NT2/D1 (cell line): ENCODE measurements around the gene TIMELESS.

Source experiments
- SUZ12 ChIP-seq: IDR thresholded peaks from 2 replicates; pipeline ENCODE4 v1.6.1; 2011; ENCODE audit not compliant: insufficient read length, insufficient read depth; ENCODE audit errors: extremely low read depth
- YY1 ChIP-seq: IDR thresholded peaks from 2 replicates; pipeline ENCODE4 v1.6.1; 2011; ENCODE audit not compliant: insufficient read length, insufficient read depth
- ZNF274 ChIP-seq: IDR thresholded peaks from 2 replicates; pipeline ENCODE4 v1.6.1; 2011; ENCODE audit warnings: mild to moderate bottlenecking, low read depth, low read length

GRCh38 chr12:56411781-56412639 is 37.2 kb downstream of the TIMELESS start:
- TF ChIP-seq ZNF274 (no peak), YY1 (no peak), SUZ12 (no peak)
